ENCODE results near the gene GPC5.

GPC5 gene

GRCh38 chr13:92313382-92313781 lies 915.0 kb downstream of the GPC5 start:
- no peaks in the 10 kb centered on the region for H3K36me3 ChIP-seq (ENCODE audit: insufficient read depth, low read length)
- no peaks in the 10 kb centered on the region for H3K79me2 ChIP-seq (ENCODE audit: control insufficient read depth, insufficient read depth, low read length, unreplicated experiment)
- peaks cover 15% of the 10 kb centered on the region for H3K4me1 ChIP-seq (ENCODE audit: control insufficient read depth, insufficient read depth, low read length, unreplicated experiment)
- H3K27ac ChIP-seq (ENCODE audit: low read depth, low read length) = no peak overlapping the region
- no peaks in the 10 kb centered on the region for H3K27me3 ChIP-seq (ENCODE audit: insufficient read depth, low read length)
- no peak overlapping the region for H3K4me3 ChIP-seq (ENCODE audit: low read depth, low read length)
- H2AFZ ChIP-seq (ENCODE audit: low read length, unreplicated experiment) = no peak overlapping the region

- Histone ChIP-seq H3K79me2 (ENCODE audit: control insufficient read depth, insufficient read depth, low read length, unreplicated experiment) (no peaks in the 10 kb centered on the region), H2AFZ (ENCODE audit: low read length, unreplicated experiment) (no peak overlapping the region), H3K27ac (ENCODE audit: low read depth, low read length) (no peak overlapping the region), H3K36me3 (ENCODE audit: insufficient read depth, low read length) (no peaks in the 10 kb centered on the region), H3K27me3 (ENCODE audit: insufficient read depth, low read length) (no peaks in the 10 kb centered on the region), H3K4me3 (ENCODE audit: low read depth, low read length) (no peak overlapping the region), H3K4me1 (ENCODE audit: control insufficient read depth, insufficient read depth, low read length, unreplicated experiment) (peaks cover 15% of the 10 kb centered on the region)
Measured at GRCh38 chr13:92315265-92315664, 916.8 kb downstream of the GPC5 start.

- no peak overlapping the region for H3K27ac ChIP-seq (ENCODE audit: low read depth, low read length)
- no peak overlapping the region for H2AFZ ChIP-seq (ENCODE audit: low read length, unreplicated experiment)
- no peaks in the 10 kb centered on the region for H3K79me2 ChIP-seq (ENCODE audit: control insufficient read depth, insufficient read depth, low read length, unreplicated experiment)
- H3K4me3 ChIP-seq (ENCODE audit: low read depth, low read length) = no peak overlapping the region
- H3K36me3 ChIP-seq (ENCODE audit: insufficient read depth, low read length) = no peaks in the 10 kb centered on the region
- no peaks in the 10 kb centered on the region for H3K27me3 ChIP-seq (ENCODE audit: insufficient read depth, low read length)
- peaks cover 15% of the 10 kb centered on the region for H3K4me1 ChIP-seq (ENCODE audit: control insufficient read depth, insufficient read depth, low read length, unreplicated experiment)
Measured at GRCh38 chr13:92316030-92316429, 917.6 kb downstream of the GPC5 start.

- Histone ChIP-seq H3K4me3 (ENCODE audit: low read depth, low read length) (no peak overlapping the region), H3K27ac (ENCODE audit: low read depth, low read length) (no peak overlapping the region), H2AFZ (ENCODE audit: low read length, unreplicated experiment) (no peak overlapping the region), H3K27me3 (ENCODE audit: insufficient read depth, low read length) (no peaks in the 10 kb centered on the region), H3K79me2 (ENCODE audit: control insufficient read depth, insufficient read depth, low read length, unreplicated experiment) (no peaks in the 10 kb centered on the region), H3K36me3 (ENCODE audit: insufficient read depth, low read length) (no peaks in the 10 kb centered on the region), H3K4me1 (ENCODE audit: control insufficient read depth, insufficient read depth, low read length, unreplicated experiment) (peaks cover 15% of the 10 kb centered on the region)
Measured at GRCh38 chr13:92317066-92317465, 918.6 kb downstream of the GPC5 start.

GRCh38 chr13:92320323-92320722 lies 921.9 kb downstream of the GPC5 start:
- Histone ChIP-seq H3K27me3 (ENCODE audit: insufficient read depth, low read length) (no peaks in the 10 kb centered on the region), H3K36me3 (ENCODE audit: insufficient read depth, low read length) (no peaks in the 10 kb centered on the region), H3K27ac (ENCODE audit: low read depth, low read length) (no peak overlapping the region), H3K4me3 (ENCODE audit: low read depth, low read length) (no peak overlapping the region), H3K79me2 (ENCODE audit: control insufficient read depth, insufficient read depth, low read length, unreplicated experiment) (no peaks in the 10 kb centered on the region), H2AFZ (ENCODE audit: low read length, unreplicated experiment) (no peak overlapping the region), H3K4me1 (ENCODE audit: control insufficient read depth, insufficient read depth, low read length, unreplicated experiment) (peaks cover 13% of the 10 kb centered on the region)

GRCh38 chr13:92321174-92321573 lies 922.8 kb downstream of the GPC5 start:
- Histone ChIP-seq H3K4me1 (ENCODE audit: control insufficient read depth, insufficient read depth, low read length, unreplicated experiment) (peaks cover 10% of the 10 kb centered on the region), H3K36me3 (ENCODE audit: insufficient read depth, low read length) (no peaks in the 10 kb centered on the region), H3K27ac (ENCODE audit: low read depth, low read length) (no peak overlapping the region), H2AFZ (ENCODE audit: low read length, unreplicated experiment) (no peak overlapping the region), H3K27me3 (ENCODE audit: insufficient read depth, low read length) (no peaks in the 10 kb centered on the region), H3K79me2 (ENCODE audit: control insufficient read depth, insufficient read depth, low read length, unreplicated experiment) (no peaks in the 10 kb centered on the region), H3K4me3 (ENCODE audit: low read depth, low read length) (no peak overlapping the region)

- no peaks in the 10 kb centered on the region for H3K36me3 ChIP-seq (ENCODE audit: insufficient read depth, low read length)
- H2AFZ ChIP-seq (ENCODE audit: low read length, unreplicated experiment) = no peak overlapping the region
- no peak overlapping the region for H3K27ac ChIP-seq (ENCODE audit: low read depth, low read length)
- no peaks in the 10 kb centered on the region for H3K79me2 ChIP-seq (ENCODE audit: control insufficient read depth, insufficient read depth, low read length, unreplicated experiment)
- no peak overlapping the region for H3K4me3 ChIP-seq (ENCODE audit: low read depth, low read length)
- no peaks in the 10 kb centered on the region for H3K27me3 ChIP-seq (ENCODE audit: insufficient read depth, low read length)
- H3K4me1 ChIP-seq (ENCODE audit: control insufficient read depth, insufficient read depth, low read length, unreplicated experiment) = no peaks in the 10 kb centered on the region
Measured at GRCh38 chr13:92345627-92346026, 947.2 kb downstream of the GPC5 start.

- no peaks in the 10 kb centered on the region for H3K4me1 ChIP-seq (ENCODE audit: control insufficient read depth, insufficient read depth, low read length, unreplicated experiment)
- H3K36me3 ChIP-seq (ENCODE audit: insufficient read depth, low read length) = no peaks in the 10 kb centered on the region
- no peak overlapping the region for H3K4me3 ChIP-seq (ENCODE audit: low read depth, low read length)
- H3K27ac ChIP-seq (ENCODE audit: low read depth, low read length) = no peak overlapping the region
- H3K79me2 ChIP-seq (ENCODE audit: control insufficient read depth, insufficient read depth, low read length, unreplicated experiment) = no peaks in the 10 kb centered on the region
- H2AFZ ChIP-seq (ENCODE audit: low read length, unreplicated experiment) = no peak overlapping the region
- H3K27me3 ChIP-seq (ENCODE audit: insufficient read depth, low read length) = no peaks in the 10 kb centered on the region
Measured at GRCh38 chr13:92346046-92346445, 947.6 kb downstream of the GPC5 start.

- H2AFZ ChIP-seq (ENCODE audit: low read length, unreplicated experiment) = no peak overlapping the region
- no peak overlapping the region for H3K27ac ChIP-seq (ENCODE audit: low read depth, low read length)
- H3K4me3 ChIP-seq (ENCODE audit: low read depth, low read length) = no peak overlapping the region
- H3K36me3 ChIP-seq (ENCODE audit: insufficient read depth, low read length) = no peaks in the 10 kb centered on the region
- H3K79me2 ChIP-seq (ENCODE audit: control insufficient read depth, insufficient read depth, low read length, unreplicated experiment) = no peaks in the 10 kb centered on the region
- H3K4me1 ChIP-seq (ENCODE audit: control insufficient read depth, insufficient read depth, low read length, unreplicated experiment) = no peaks in the 10 kb centered on the region
- no peaks in the 10 kb centered on the region for H3K27me3 ChIP-seq (ENCODE audit: insufficient read depth, low read length)
Measured at GRCh38 chr13:92354583-92354982, 956.2 kb downstream of the GPC5 start.

- H3K27me3 ChIP-seq (ENCODE audit: insufficient read depth, low read length) = no peaks in the 10 kb centered on the region
- no peak overlapping the region for H2AFZ ChIP-seq (ENCODE audit: low read length, unreplicated experiment)
- H3K79me2 ChIP-seq (ENCODE audit: control insufficient read depth, insufficient read depth, low read length, unreplicated experiment) = no peaks in the 10 kb centered on the region
- no peaks in the 10 kb centered on the region for H3K36me3 ChIP-seq (ENCODE audit: insufficient read depth, low read length)
- H3K4me3 ChIP-seq (ENCODE audit: low read depth, low read length) = no peak overlapping the region
- H3K27ac ChIP-seq (ENCODE audit: low read depth, low read length) = no peak overlapping the region
- no peaks in the 10 kb centered on the region for H3K4me1 ChIP-seq (ENCODE audit: control insufficient read depth, insufficient read depth, low read length, unreplicated experiment)
Measured at GRCh38 chr13:92355213-92355612, 956.8 kb downstream of the GPC5 start.

GRCh38 chr13:92362717-92363116 lies 964.3 kb downstream of the GPC5 start:
- no peak overlapping the region for H3K27ac ChIP-seq (ENCODE audit: low read depth, low read length)
- H3K4me1 ChIP-seq (ENCODE audit: control insufficient read depth, insufficient read depth, low read length, unreplicated experiment) = no peaks in the 10 kb centered on the region
- H3K27me3 ChIP-seq (ENCODE audit: insufficient read depth, low read length) = no peaks in the 10 kb centered on the region
- no peaks in the 10 kb centered on the region for H3K79me2 ChIP-seq (ENCODE audit: control insufficient read depth, insufficient read depth, low read length, unreplicated experiment)
- no peaks in the 10 kb centered on the region for H3K36me3 ChIP-seq (ENCODE audit: insufficient read depth, low read length)
- no peak overlapping the region for H3K4me3 ChIP-seq (ENCODE audit: low read depth, low read length)
- H2AFZ ChIP-seq (ENCODE audit: low read length, unreplicated experiment) = no peak overlapping the region

Data from ACC112 (cell line).